NK-92 treated with Interleukin-12 subunit alpha and Interleukin-12 subunit beta, amount 100 ng/mL, for 24 hours (cell line): ENCODE measurements around the gene ANKHD1.
"Not testable (repeated sequence)": the region's sequence is repeated elsewhere in the genome, so short reads cannot be mapped to it uniquely, and the experiment has no call there.

Experiments used
- DNase-seq: peaks from one replicate; lab custom pipeline; 2025; lab: John Stamatoyannopoulos, UW

The ANKHD1 gene

DNA sequence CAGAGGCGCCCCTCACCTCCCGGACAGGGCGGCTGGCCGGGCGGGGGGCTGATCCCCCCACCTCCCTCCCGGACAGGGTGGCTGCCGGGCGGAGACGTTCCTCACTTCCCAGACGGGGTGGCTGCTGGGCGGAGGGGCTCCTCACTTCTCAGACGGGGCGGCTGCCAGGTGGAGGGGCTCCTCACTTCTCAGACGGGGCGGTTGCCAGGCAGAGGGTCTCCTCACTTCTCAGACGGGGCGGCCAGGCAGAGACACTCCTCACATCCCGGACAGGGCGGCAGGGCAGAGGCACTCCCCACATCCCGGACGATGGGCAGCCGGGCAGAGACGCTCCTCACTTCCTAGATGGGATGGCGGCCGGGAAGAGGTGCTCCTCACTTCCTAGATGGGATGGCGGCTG, 26.1 kb downstream of the ANKHD1 start:
- DNase-seq: not testable (repeated sequence)

DNA sequence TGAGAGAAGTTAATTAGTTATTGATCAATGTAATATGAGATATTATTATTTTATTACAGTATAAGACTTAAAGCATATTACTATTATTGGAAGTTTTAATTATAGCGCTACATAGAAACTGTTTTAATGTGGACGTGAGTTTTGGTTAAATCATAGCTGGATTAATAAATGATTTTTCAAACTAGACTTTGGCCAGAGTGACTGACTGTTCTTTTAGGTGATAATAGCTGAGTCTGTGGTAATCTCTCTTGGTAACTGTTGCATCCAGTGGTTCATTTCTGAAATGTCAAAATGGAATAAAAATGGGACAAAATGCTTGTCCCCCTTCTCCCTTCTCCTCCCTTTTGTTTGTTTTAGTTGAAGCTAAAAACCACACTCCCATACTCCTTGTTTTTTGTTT, 28.1 kb downstream of the ANKHD1 start:
- no peak for DNase-seq

DNA sequence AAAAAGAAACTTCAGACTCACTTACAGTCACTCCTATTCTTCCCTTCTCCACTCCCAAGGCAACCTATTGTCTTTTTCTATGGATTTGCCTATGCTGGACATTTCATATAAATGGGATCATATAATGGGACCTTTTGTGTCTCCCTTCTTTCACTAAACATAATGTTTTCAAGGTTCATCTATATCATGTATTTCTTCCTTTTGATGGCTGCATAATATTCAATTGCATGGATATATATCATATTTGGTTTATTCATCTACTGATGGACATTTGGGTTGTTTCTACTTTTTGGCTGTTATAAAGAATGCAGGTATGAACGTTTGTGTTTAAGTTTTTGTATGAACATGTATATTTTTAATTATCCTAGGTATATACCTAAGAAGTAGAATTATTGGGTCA, 30.6 kb downstream of the ANKHD1 start:
- no peak for DNase-seq

DNA sequence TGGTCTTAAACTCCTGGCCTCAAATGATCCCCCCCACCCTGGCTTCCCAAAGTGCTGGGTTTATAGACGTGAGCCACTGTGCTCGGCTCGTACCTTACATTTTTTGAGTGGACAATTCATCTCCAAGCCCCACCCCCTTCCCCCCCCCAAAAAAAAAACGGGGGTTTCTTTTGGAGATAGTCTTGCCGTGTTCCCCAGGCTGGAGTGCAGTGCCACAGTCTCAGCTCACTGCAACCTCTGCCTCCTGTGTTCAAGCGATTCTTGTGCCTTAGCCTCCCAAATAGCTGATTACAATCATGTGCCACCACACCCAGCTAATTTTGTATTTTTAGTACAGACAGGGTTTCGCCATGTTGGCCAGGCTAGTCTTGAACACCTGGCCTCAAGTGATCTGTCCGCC, 31.3 kb downstream of the ANKHD1 start:
- DNase-seq: no peak

DNA sequence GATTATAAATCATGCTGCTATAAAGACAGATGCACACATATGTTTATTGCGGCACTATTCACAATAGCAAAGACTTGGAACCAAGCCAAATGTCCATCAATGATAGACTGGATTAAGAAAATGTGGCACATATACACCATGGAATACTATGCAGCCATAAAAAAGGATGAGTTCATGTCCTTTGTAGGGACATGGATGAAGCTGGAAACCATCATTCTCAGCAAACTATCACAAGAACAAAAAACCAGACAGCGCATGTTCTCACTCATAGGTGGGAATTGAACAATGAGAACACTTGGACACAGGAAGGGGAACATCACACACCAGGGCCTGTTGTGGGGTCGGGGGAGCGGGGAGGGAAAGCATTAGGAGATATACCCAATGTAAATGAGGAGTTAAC, 55.7 kb downstream of the ANKHD1 start:
- not testable (repeated sequence) for DNase-seq

DNA sequence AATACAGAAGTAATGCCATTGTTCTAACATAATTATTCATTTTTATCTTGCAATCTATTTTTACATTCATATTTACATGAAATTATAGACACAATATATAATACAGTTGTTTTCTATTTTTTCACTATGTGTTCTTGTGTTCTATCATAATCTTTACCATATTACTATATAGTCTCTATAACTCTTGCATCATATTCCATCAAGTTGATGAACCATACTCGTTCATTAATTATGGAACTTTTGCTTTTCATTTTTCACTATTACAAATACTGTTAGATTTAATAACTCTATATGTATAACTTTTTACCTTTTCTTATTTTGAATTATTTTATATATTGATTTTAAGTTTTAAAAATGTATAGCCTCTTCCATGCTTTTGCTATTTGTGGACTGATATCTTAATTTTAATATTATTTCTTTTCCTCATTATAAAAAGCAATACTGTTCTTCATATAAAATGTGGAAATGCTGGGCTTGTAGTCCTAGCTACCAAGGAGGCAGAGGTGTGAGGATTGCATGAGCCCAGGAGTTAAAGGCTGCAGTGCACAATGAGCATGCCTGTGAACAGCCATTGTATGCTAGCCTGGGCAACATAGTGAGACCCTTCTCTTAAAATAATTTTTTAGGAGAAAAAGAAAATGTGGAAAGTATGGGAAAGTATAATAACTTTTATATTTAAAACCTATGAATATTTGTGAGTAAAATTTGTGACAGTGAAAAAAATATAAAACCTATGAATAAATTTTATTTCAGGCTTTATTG, 65.5 kb downstream of the ANKHD1 start:
- no peak for DNase-seq

DNA sequence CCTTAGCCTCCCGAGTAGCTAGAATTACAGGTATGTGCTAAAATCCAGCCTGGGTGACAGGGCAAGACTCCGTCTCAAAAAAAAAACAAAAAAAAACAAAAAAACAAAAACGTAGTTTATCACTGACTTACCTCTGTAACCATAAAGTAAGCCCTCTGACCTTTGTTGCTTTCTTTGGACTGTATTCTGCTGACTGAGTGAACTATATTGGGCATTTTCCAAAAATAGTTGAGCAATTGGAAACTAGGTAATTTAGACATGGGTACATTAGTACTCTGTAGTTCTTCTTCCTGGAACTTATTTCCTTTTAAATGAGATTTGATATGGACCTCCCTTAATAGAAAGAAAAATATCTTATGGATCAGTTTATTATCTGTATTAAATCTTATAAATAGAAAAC, 66.6 kb downstream of the ANKHD1 start:
- no peak for DNase-seq

DNA sequence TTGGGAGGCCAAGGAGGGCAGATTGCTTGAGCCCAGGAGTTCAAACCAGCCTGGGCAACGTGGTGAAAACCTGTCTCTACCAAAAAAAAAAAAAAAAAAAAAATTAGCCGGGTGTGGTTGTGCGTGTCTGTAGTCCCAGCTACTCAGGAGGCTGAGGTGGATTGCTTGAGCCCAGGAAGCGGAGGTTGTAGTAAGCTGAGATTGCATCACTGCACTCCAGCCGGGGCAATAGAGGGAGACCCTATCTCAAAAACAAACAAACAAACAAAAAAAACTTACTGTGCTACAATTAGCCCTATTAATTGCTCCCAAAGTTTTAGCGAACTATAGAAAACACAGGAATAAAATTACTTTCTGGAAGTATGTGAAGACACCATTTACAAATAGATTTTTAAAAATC, 67.6 kb downstream of the ANKHD1 start:
- DNase-seq: no peak

DNA sequence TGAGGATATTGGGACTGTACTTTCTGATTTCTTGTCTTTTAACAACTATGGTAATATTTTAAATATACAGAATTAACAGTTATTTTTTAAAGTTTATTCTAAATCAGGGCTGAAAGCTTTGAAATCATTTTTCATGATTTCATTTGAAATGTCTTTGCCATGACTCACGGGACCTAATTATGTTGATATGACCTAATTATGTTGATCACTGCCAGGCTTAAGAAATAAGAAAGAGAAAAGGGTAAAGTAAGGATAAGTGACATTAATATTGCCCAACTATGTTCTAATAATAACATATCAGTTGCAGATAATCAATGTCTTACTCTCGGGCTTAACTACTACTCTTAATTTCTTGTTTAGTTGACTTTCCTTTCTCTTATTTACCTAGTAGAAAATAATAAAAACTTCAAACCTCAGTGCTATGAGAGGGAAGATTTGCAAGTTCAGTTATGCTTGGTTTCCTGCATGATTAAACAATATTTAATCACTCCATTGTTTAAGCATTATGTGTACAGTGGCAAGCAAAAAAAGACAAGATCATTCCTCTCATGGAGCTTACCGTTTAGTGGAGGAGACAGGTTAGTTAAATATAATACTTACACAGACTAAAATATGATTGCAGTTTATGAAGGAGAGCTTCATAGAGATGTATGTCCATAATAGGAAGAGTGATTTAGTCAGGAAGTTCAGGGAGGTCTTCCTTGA, 78.8 kb downstream of the ANKHD1 start:
- no peak for DNase-seq

DNA sequence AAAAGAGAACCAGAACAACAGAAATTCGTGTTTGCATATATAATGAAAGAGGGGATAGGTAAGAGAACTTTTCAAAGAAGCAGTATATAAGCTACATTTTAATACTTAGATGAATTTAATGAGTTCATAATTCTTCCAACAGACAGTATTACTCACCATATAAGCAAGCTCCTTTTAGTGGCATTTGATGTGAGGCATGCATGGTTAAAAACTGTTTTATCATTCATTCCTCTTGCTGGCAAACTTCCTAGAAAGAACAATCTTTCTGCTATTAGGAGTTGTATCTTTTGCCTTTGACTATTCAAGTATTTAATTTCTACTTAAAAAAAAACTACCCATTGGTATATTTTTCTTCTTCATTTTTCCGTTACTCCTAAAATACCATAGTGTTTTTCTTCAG, 80.1 kb downstream of the ANKHD1 start:
- DNase-seq: no peak

DNA sequence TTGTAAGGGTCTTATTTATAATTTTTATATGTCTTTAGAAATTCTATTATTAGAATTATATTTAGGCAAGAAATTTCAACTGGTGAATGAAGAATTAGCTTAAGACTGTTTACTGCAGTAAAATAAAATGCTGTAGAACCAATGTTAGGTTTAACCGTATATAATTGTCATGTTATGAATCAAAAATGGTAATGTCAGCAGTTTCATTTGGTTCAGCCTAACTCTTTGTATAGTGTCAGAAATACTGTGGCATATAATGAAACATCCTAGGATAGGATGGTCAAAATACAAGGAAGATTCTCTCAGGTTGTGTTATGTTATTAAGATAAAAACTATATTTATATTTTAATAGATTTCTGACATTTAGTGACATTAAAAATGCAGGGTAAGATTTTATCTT, 81.4 kb downstream of the ANKHD1 start:
- no peak for DNase-seq

DNA sequence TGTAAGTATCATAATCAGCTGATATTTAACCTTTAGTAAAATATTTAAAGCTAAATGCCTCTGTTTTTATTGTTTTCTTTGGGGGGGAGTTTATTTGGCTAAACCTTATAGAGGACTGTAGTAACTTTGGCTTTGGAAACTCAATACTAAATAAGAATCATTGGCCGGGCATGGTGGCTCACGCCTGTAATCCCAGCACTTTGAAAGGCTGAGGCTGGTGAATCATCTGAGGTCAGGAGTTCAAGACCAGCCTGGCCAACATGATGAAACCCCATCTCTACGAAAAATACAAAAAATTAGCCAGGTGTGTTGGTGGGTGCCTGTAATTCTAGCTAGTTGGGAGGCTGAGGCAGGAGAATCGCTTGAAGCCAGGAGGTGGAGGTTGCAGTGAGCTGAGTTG, 86.5 kb downstream of the ANKHD1 start:
- not testable (repeated sequence) for DNase-seq

DNA sequence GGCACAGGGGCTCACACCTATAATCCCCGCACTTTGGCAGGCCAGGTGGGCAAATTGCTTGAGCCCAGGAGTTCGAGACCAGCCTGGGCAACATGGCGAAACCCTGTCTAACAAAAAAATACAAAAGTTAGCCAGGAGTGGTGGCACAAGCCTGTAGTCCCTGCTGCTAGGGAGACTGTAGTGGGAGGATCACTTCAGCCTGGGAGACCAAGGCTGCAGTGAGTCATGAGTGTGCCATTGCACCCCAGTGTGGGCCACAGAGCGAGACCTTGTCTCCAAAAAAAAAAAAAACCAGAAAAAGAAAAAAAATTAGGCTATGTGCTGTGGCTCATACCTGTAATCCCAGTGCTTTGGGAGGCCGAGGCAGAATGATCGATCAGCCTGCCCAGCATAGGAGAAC, 87.3 kb downstream of the ANKHD1 start:
- no peak for DNase-seq

DNA sequence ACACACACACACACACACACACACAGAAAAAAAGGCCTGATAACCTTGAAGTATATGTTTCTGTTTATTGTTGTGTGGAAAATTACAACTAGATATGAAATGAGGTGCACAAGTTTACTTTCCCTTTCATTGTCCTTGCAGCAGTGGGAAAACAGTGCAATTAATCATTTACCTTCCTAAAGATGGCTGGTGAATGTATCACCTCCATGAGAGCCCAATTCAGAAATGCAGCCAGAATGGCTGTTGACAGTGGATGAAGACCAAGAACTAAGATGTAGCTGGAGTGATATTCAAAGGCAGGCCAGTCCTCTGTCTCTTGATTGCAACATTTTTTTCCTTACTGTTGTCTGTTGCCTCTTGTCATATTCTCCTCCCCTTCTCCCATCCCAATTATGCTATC, 96.3 kb downstream of the ANKHD1 start:
- DNase-seq: no peak

DNA sequence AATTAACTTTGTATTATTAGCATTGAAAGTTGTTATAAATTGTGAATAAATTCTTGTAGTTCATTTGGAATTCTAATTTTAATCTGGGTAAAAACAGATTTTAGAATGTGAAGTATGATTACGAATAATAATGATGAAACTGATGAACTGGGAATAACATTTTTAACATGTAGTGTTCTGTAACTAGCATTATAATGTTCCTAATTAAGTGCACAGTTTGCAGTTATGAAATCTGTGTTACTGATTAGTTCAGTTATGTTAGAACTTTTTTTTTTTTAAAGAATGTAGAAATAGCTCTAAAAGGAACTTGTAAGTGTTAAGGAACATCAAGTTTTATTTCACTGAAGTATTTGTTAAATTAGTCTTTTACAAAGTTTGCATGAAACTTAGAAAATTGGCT, 97.0 kb downstream of the ANKHD1 start:
- DNase-seq: no peak

DNA sequence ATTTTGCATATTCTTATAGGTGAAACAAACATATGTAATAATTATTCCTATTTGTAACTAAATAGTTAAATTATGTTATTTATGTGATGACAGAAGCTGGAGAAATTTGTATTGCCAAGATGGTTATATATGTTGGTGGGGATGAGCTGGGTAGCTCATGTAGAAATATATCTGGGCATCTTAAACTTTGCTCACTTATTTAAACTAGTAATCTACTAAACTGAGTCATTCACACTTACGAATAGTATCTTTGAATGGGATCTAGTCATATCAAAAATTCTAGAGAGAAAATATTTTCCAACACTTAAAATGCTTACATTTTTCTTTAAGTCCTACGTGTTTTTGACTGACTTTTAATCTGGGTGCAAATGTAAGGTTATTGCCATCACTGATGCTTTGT, 101.2 kb downstream of the ANKHD1 start:
- no peak for DNase-seq

DNA sequence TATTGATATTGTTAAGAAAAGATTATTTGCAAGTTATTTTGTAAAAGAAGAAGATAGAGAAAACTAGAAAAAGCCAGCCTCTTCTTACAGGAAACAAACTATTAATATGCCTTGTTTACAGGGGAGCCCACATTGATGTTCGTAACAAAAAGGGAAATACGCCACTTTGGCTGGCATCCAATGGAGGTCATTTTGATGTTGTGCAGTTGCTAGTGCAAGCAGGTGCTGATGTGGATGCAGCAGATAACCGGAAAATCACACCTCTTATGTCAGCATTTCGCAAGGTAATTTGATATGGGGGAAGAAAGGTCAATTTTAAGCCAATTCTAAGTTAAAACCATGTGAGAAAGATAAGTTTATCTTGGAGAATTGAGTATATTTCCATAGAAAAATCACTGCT, 108.3 kb downstream of the ANKHD1 start:
- DNase-seq: no peak

DNA sequence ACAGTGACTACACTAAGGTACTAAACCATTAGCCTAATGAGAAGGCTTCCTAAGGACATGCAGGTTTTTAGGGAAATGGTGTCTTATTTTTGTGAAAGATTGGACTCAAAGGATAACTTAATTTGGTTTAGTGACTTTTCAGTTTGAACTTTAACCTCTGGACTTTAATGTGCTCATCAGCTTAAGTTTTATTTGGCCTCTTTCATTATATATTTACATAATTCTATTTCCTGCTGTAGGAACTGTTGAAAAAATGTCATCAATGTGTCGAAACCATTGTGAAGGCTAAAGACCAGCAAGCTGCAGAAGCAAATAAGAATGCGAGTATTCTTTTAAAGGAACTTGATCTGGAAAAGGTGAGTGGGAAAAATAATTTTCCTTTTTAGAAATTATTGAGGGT, 111.5 kb downstream of the ANKHD1 start:
- DNase-seq: no peak

DNA sequence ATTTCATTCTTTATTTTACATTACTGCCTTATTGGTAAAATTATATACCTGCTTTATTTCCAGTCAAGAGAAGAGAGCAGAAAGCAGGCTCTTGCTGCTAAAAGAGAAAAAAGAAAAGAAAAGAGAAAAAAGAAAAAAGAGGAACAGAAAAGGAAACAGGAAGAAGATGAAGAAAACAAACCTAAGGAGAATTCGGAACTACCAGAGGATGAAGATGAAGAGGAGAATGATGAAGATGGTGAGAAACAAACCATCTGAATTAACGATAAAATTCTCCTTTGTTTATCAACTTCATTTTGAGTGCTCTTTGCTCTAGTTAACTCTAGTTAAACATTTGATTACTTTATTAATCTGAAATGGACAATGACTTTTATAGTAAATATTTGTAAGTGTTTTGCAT, 122.4 kb downstream of the ANKHD1 start:
- DNase-seq: no peak

DNA sequence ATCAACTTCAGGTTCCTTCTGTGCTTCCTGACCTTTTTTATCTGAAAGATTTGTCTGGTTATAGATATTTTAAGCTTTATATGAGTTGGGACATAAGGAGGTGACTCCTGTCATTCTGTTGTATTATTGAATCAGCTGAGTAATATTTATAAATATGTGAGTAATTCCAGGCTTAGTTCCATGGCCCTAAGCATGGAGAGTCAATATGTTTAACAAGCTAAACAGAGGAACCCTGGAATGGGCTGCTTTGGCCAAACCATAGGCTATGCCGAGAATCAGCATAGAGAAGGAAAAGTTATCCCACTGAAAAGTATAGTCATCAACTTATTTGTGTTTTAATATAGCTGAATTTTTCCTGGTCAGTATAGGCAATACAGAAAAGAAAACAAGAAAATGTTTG, 138.6 kb downstream of the ANKHD1 start:
- DNase-seq: no peak

DNA sequence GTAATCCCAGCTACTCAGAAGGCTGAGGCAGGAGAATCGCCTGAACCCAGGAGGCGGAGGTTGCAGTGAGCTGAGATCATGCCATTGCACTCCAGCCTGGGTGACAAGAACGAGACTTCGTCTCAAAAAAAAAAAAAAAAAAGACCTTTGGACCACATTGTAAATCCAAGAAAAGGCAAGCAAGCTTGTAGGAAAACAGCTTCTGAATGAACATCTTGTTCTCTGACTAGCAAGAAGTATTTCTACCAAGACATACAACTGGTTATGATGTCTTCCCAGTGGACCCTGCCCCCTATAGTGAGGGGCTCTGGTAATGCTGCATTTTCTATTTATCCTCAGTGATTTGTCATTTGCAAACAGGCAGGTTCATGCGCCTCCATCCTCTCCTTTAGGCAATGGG, 141.3 kb downstream of the ANKHD1 start:
- DNase-seq: no peak

DNA sequence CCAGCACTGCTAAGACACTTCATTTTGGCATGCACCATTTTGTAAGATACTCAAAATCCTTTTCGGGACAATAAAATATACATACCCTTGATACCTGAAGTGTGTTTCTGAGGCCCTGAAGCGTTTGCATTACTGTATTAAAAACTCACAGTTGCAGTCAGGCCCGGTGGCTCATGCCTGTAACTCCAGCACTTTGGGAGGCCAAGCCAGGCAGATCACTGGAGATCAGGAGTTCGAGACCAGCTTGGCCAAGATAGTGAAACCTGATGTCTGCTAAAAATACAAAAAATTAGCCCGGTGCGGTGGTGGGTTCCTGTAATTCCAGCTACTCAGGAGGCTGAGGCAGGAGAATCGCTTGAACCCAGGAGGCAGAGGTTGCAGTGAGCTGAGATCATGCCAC, 143.4 kb downstream of the ANKHD1 start:
- no peak for DNase-seq

DNA sequence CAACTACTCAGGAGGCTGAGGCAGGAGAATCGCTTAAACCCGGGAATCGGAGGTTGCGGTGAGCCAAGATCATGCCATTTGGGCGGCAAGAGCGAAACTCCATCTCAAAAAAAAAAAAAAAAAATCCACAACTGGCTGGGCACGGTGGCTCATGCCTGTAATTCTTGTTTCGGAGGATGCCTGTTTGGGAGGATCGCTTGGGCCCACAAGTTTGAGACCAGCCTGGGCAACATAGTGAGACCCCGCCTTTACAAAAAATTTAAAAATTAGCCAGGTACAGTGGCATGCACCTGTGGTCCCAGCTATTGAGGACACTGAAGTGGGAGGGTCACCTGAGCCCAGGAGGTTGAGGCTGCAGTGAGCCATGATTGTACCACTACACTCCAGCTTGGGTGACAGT, 144.0 kb downstream of the ANKHD1 start:
- DNase-seq: no peak
